GM23338 (cell line): ENCODE data around the gene ITGA8.

ENCODE experiments used
- CREB1 ChIP-seq: fragments of 250-450 bp; sonication (Bioruptor Pico); IDR thresholded peaks from 2 replicates; pipeline ENCODE4 v1.5.0; 2020; ENCODE audit warnings: low read depth, mild to moderate bottlenecking, moderate library complexity
- CTCF ChIP-seq, 2 experiments: fragments of 200-600 bp in 1 of 2; sonication (generic) in 1 of 2; conservative IDR thresholded peaks; 2 replicates each; pipeline versions ENCODE4 v1.5.1 to v1.6.1; 2016 to 2017; ENCODE audit warnings: antibody characterized with exemption in 2 of 2, low read depth in 2 of 2, mild to moderate bottlenecking in 2 of 2, moderate library complexity in 1 of 2
- EZH2 ChIP-seq: fragments of 200-600 bp; sonication (generic); IDR thresholded peaks from one replicate; pipeline ENCODE4 v1.8.0; 2017; ENCODE audit warnings: antibody characterized with exemption, mild to moderate bottlenecking, low read depth; ENCODE audit not compliant: unreplicated experiment
- POLR2AphosphoS5 ChIP-seq: IDR thresholded peaks from 2 replicates; pipeline ENCODE4 v1.6.1; 2016; ENCODE audit warnings: antibody characterized with exemption, low read depth

- TF ChIP-seq CTCF (conservative IDR thresholded peaks at IDR 0.05; ENCODE audit: low read depth in 2 of 2) (no peak), EZH2 (no peak), CREB1 (no peak), POLR2AphosphoS5 (no peak)
Measured at GRCh38 chr10:15595260-15595659, 124.5 kb downstream of the ITGA8 start.
